IMR-90 (cell line): ENCODE measurements around the gene PPDPF. TPM values are rescaled to one million over a fixed set of nuclear protein-coding genes. Genes with fewer than 3 reads are reported as not detected.

Experiments
- ATAC-seq: fragments of 200-7000 bp; cut with Tn5 transposase; 2 replicates; pipeline ENCODE4 v1.9.1; 2020; ENCODE audit warnings: low read depth, mild to moderate bottlenecking, moderate library complexity
- BruUV-seq: library from RNA; stranded (reverse); fragments of 400-500 nt; replicated peaks from 2 replicates; lab custom pipeline; 2021; lab: Mats Ljungman, UMichigan
- CTCF ChIA-PET: fragments of 300-600 bp; formaldehyde crosslinking; extraction: SDS; loops from one replicate; lab custom pipeline; 2021; ENCODE audit warnings: antibody characterized with exemption; lab: Yijun Ruan, JAX
- POLR2A ChIA-PET: fragments of 300-600 bp; sonication (Branson Sonifier 250); formaldehyde crosslinking; loops from one replicate; lab custom pipeline; 2022; ENCODE audit warnings: antibody characterized with exemption; ENCODE audit not compliant: unreplicated experiment; lab: Charles Lee
- DNase-seq: peaks from one replicate; pipeline ENCODE4 v3.0.0; 2013
- H2AFZ ChIP-seq: replicated peaks from 2 replicates; pipeline ENCODE3; 2013; ENCODE audit warnings: low read length, mild to moderate bottlenecking; ENCODE audit not compliant: poor library complexity
- H2AK5ac ChIP-seq: 2 replicates; pipeline ENCODE4 v1.6.1; 2013; ENCODE audit warnings: low read depth, low read length, inconsistent platforms
- H2AK9ac ChIP-seq: replicated peaks from 2 replicates; pipeline ENCODE3; 2013; ENCODE audit warnings: mild to moderate bottlenecking, low read depth, low read length, moderate library complexity; ENCODE audit not compliant: poor library complexity
- H2BK120ac ChIP-seq: 2 replicates; pipeline ENCODE4 v1.6.1; 2013; ENCODE audit warnings: low read depth, low read length, inconsistent platforms
- H2BK15ac ChIP-seq: 3 replicates; pipeline ENCODE4 v1.6.1; 2013; ENCODE audit warnings: low read depth, low read length, inconsistent platforms
- H2BK20ac ChIP-seq: 2 replicates; pipeline ENCODE4 v1.6.1; 2013; ENCODE audit warnings: low read depth, mild to moderate bottlenecking, inconsistent platforms, low read length, moderate library complexity
- H2BK5ac ChIP-seq: 2 replicates; pipeline ENCODE4 v1.6.1; 2013; ENCODE audit warnings: mild to moderate bottlenecking, low read depth, low read length, inconsistent platforms; ENCODE audit not compliant: poor library complexity, severe bottlenecking
- H3K14ac ChIP-seq: replicated peaks from 2 replicates; pipeline ENCODE4 v1.6.1; 2013; ENCODE audit warnings: low read depth, low read length, inconsistent platforms
- H3K18ac ChIP-seq: 2 replicates; pipeline ENCODE4 v1.6.1; 2013; ENCODE audit warnings: low read depth, low read length, control low read depth
- H3K23ac ChIP-seq: 2 replicates; pipeline ENCODE4 v1.6.1; 2013; ENCODE audit warnings: low read depth, low read length, inconsistent platforms
- H3K27ac ChIP-seq: 2 replicates; pipeline ENCODE4 v1.5.1; 2013; ENCODE audit warnings: mild to moderate bottlenecking, control low read depth, low read length; ENCODE audit not compliant: insufficient read depth
- H3K27me3 ChIP-seq: 2 replicates; pipeline ENCODE4 v1.6.1; 2013; ENCODE audit warnings: low read length; ENCODE audit not compliant: control insufficient read depth, insufficient read depth
- H3K36me3 ChIP-seq: 2 replicates; pipeline ENCODE4 v1.6.1; 2013; ENCODE audit warnings: low read length, mixed read lengths; ENCODE audit not compliant: control insufficient read depth, insufficient read depth
- H3K4ac ChIP-seq: 2 replicates; pipeline ENCODE4 v1.6.1; 2013; ENCODE audit warnings: low read depth, low read length, inconsistent platforms
- H3K4me1 ChIP-seq: 2 replicates; pipeline ENCODE4 v1.6.1; 2013; ENCODE audit warnings: low read length, mixed read lengths; ENCODE audit not compliant: control insufficient read depth, insufficient read depth
- H3K4me2 ChIP-seq: 2 replicates; pipeline ENCODE4 v1.6.1; 2013; ENCODE audit warnings: low read depth, mild to moderate bottlenecking, control low read depth, low read length, moderate library complexity
- H3K4me3 ChIP-seq: 2 replicates; pipeline ENCODE4 v1.5.1; 2013; ENCODE audit warnings: low read depth, mild to moderate bottlenecking, control low read depth, low read length, moderate library complexity; ENCODE audit not compliant: insufficient read depth
- H3K56ac ChIP-seq: 2 replicates; pipeline ENCODE4 v1.6.1; 2013; ENCODE audit warnings: low read length, inconsistent platforms; ENCODE audit not compliant: insufficient read depth; ENCODE audit errors: extremely low read depth
- H3K79me1 ChIP-seq, 2 experiments: 2 replicates each; pipeline ENCODE4 v1.6.1; 2013; ENCODE audit warnings: low read length in 2 of 2, inconsistent platforms in 1 of 2, low read depth in 1 of 2
- H3K9ac ChIP-seq: 2 replicates; pipeline ENCODE4 v1.6.1; 2013; ENCODE audit warnings: low read depth, low read length, control low read depth
- H3K9me1 ChIP-seq: 2 replicates; pipeline ENCODE4 v1.6.1; 2013; ENCODE audit warnings: low read length, inconsistent platforms; ENCODE audit not compliant: insufficient read depth
- H3K9me3 ChIP-seq: 2 replicates; pipeline ENCODE4 v1.6.1; 2013; ENCODE audit warnings: low read length; ENCODE audit not compliant: control insufficient read depth, insufficient read depth
- H4K20me1 ChIP-seq: 2 replicates; pipeline ENCODE4 v1.6.1; 2013; ENCODE audit warnings: low read length, inconsistent platforms; ENCODE audit not compliant: insufficient read depth
- H4K5ac ChIP-seq: 2 replicates; pipeline ENCODE4 v1.6.1; 2013; ENCODE audit warnings: mild to moderate bottlenecking, low read depth, low read length, control low read depth
- H4K8ac ChIP-seq, 2 experiments: 2 replicates each; pipeline ENCODE4 v1.6.1; 2013; ENCODE audit warnings: low read depth in 2 of 2, low read length in 2 of 2, control low read depth in 1 of 2, inconsistent platforms in 1 of 2
- H4K91ac ChIP-seq: 2 replicates; pipeline ENCODE4 v1.6.1; 2013; ENCODE audit warnings: low read depth, low read length, inconsistent platforms; ENCODE audit not compliant: insufficient read depth
- CHD1 ChIP-seq: IDR thresholded peaks from 2 replicates; pipeline ENCODE4 v1.6.1; 2012; ENCODE audit warnings: low read depth, low read length, improper control_type of control experiment
- CTCF ChIP-seq: conservative IDR thresholded peaks from 2 replicates; pipeline ENCODE4 v1.5.1; 2012; ENCODE audit warnings: mild to moderate bottlenecking, low read depth, low read length, improper control_type of control experiment
- POLR2A ChIP-seq: IDR thresholded peaks from 2 replicates; pipeline ENCODE4 v1.6.1; 2012; ENCODE audit warnings: mild to moderate bottlenecking, low read depth, low read length
- RCOR1 ChIP-seq: IDR thresholded peaks from 2 replicates; pipeline ENCODE4 v1.6.1; 2012; ENCODE audit warnings: mild to moderate bottlenecking, low read length, improper control_type of control experiment; ENCODE audit not compliant: insufficient replicate concordance
- SMC3 ChIP-seq: fragments of 150-350 bp; IDR thresholded peaks from 2 replicates; pipeline ENCODE4 v1.6.1; 2016; ENCODE audit warnings: low read depth, mild to moderate bottlenecking, antibody characterized with exemption, low read length, moderate library complexity
- WGBS, 2 experiments: methylation state at CpG; one replicate each; pipeline versions ENCODE4 v1.1.5 to v1.1.7; 2013; ENCODE audit warnings: missing lambda C conversion rate in 2 of 2; ENCODE audit not compliant: insufficient read length in 1 of 2; ENCODE audit errors: extremely low coverage in 2 of 2; 5-methylcytosine and 5-hydroxymethylcytosine counted together
- dilution Hi-C: fragments of 300-500 bp; cut with HindIII; formaldehyde crosslinking; loops from one replicate; pipeline ENCODE4 v1.14.3; 2018; ENCODE audit warnings: low sequenced_read_pairs; ENCODE audit not compliant: unreplicated experiment
- in situ Hi-C: fragments of 300-500 bp; cut with MboI; formaldehyde crosslinking; loops from 3 replicates; pipeline ENCODE4 v1.14.3; 2019; ENCODE audit warnings: low sequenced_read_pairs, inconsistent platforms, mixed read lengths
- intact Hi-C: fragments of 100-400 bp; cut with micrococcal nuclease; formaldehyde crosslinking; loops from 2 replicates; pipeline ENCODE4 v1.10.0; 2022
- polyA plus RNA-seq, 3 experiments: library from polyadenylated mRNA; depleted of rRNA; stranded (reverse); fragments of >200 nt; gene quantifications; 2 replicates each; pipeline ENCODE4 v1.2.3, GENCODE V29; 2012; ENCODE audit warnings: low replicate concordance in 1 of 3
- total RNA-seq: library from RNA; depleted of rRNA; stranded (reverse); fragments of >200 nt; gene quantifications from 2 replicates; pipeline ENCODE4 v1.2.3, GENCODE V29; 2012
- TF ChIP-seq, protein P1 (sequence below): fragments of 150-350 bp; IDR thresholded peaks from 2 replicates; pipeline ENCODE4 v1.6.1; 2016; ENCODE audit warnings: low read depth, mild to moderate bottlenecking, low read length, moderate library complexity, borderline replicate concordance
- TF ChIP-seq, protein P2 (sequence below): fragments of 150-350 bp; IDR thresholded peaks from 2 replicates; pipeline ENCODE4 v1.6.1; 2017; ENCODE audit warnings: mild to moderate bottlenecking, antibody characterized with exemption, low read length, low read depth

The PPDPF gene
- total and polyA plus RNA-seq, 2 of the 4 experiments (the other 2 are of a cell fraction), result 12.9 to 171 TPM

GRCh38 chr20:63495741-63496595, 24.6 kb upstream of the PPDPF start (continued):
- TF ChIP-seq CTCF, result peak; percentile 75

DNA sequence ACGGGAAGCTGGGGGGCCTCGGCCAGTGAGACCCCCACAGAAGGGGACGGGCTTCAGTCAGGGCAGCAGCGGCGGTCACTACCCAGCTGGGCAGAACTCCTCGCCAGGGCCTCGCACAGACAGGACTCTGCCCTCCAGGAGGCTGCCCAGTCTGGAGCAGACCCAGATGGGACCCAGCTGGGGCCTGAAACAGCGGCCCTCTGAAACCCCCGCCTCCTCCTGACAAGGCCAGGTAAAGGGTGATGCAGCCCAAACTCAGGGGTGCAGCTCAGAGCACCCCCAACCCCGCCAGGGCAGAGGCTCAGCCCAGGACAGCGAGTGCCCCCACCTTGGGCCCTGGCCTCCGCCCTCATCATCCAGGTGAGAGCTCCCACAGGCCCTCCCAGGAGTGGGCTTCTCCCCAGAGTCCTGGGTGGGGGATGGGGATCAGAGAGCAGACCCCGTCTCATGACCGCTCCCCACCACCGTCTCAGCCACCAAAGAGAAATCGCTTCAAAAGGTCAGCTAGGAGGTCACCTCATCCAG, 23.9 kb upstream of the PPDPF start:
- Histone ChIP-seq H2BK20ac (no peak overlapping the region), H3K14ac (no peak overlapping the region), H2BK5ac (no peak overlapping the region), H3K4ac (no peak overlapping the region), H3K23ac (no peak overlapping the region), H3K36me3 (no peaks in the 10 kb centered on the region), H3K9ac (no peak overlapping the region), H3K79me1 (no peaks in the 10 kb centered on the region), H2AK9ac (no peak overlapping the region), H4K91ac (no peak overlapping the region), H3K56ac (no peak overlapping the region), H2BK120ac (no peak overlapping the region), H2AK5ac (no peak overlapping the region), H3K4me3 (no peak overlapping the region), H4K5ac (no peak overlapping the region), H2AFZ (peak overlapping the region; percentile 82), H4K20me1 (peaks cover 4% of the 10 kb centered on the region), H2BK15ac (no peak overlapping the region), H3K27ac (no peak overlapping the region), H3K18ac (no peak overlapping the region), H3K4me2 (no peak overlapping the region; the same call in 1 of the 2 replicates), H3K27me3 (peaks cover 15% of the 10 kb centered on the region), H3K9me1 (no peaks in the 10 kb centered on the region), H4K8ac (no peak overlapping the region), H3K9me3 (no peaks in the 10 kb centered on the region), H3K4me1 (0 out of 2 replicates have a peak, but pooled peaks cover 3% of the 10 kb centered on the region)
- POLR2A ChIA-PET, result interaction anchor here (0.8 kb wide), 1 partner anchor 24 kb away, joined by 3 read pairs; the partner anchor contains the start of gene PPDPF
- intact Hi-C loops (no loop called here), in situ Hi-C loops (no loop called here), dilution Hi-C loops (no loop called here)
- DNase-seq (no peak), ATAC-seq (peak; percentile 24)
- CTCF ChIA-PET, result interaction anchor here (0.6 to 1.2 kb wide), 4 partner anchors 15 to 31 kb away, joined by 3 to 5 read pairs (median 4); partner anchors contain the start of gene PPDPF
- 55% methylated on average over 4 of the region's 16 CpGs; no CpG with 5 or more reads in 1 of the 2 experiments for WGBS, 2 experiments
- BruUV-seq, result no TSS peak
- TF ChIP-seq CHD1, result no peak
- no peak for TF ChIP-seq SMC3
- TF ChIP-seq POLR2A, result no peak
- TF ChIP-seq, protein P1, sequence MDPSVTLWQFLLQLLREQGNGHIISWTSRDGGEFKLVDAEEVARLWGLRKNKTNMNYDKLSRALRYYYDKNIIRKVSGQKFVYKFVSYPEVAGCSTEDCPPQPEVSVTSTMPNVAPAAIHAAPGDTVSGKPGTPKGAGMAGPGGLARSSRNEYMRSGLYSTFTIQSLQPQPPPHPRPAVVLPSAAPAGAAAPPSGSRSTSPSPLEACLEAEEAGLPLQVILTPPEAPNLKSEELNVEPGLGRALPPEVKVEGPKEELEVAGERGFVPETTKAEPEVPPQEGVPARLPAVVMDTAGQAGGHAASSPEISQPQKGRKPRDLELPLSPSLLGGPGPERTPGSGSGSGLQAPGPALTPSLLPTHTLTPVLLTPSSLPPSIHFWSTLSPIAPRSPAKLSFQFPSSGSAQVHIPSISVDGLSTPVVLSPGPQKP, result no peak
- TF ChIP-seq CTCF, result no peak
- TF ChIP-seq, protein P2, sequence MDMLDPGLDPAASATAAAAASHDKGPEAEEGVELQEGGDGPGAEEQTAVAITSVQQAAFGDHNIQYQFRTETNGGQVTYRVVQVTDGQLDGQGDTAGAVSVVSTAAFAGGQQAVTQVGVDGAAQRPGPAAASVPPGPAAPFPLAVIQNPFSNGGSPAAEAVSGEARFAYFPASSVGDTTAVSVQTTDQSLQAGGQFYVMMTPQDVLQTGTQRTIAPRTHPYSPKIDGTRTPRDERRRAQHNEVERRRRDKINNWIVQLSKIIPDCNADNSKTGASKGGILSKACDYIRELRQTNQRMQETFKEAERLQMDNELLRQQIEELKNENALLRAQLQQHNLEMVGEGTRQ, result no peak
- no peak for TF ChIP-seq RCOR1
